Left colon (tissue), 2 donors: ENCODE results near the gene NANOS3. TPM values are rescaled to one million over a fixed set of nuclear protein-coding genes. Genes with fewer than 3 reads are reported as not detected.
"Not testable (repeated sequence)": the region's sequence is repeated elsewhere in the genome, so short reads cannot be mapped to it uniquely, and the experiment has no call there.

ENCODE experiments used
- ATAC-seq: fragments of 200-7000 bp; cut with Tn5 transposase; one replicate; pipeline ENCODE4 v1.9.1; 2020; ENCODE audit warnings: mild to moderate bottlenecking, moderate library complexity
- DNase-seq, 2 donors: peaks; one replicate each; pipeline ENCODE4 v3.0.0-alpha.2; 2020
- intact Hi-C, 2 donors: fragments of 100-400 bp; cut with DNase I in 1 of 2; cut with micrococcal nuclease in 1 of 2; formaldehyde crosslinking; loops; one replicate each; pipeline versions ENCODE4 v1.11.2 to v1.14.0; 2022; cut with DNase I, micrococcal nuclease
- total RNA-seq, 2 donors: library from RNA; stranded (reverse); fragmentation: NEBNext Ultra II Directional; extraction: Animal tissue kit (Norgen Biotek cat#: 25700); gene quantifications; one replicate each; pipeline ENCODE4 v1.2.1, GENCODE V29; 2021
- donor health status: DM: no; HTN: no; CAD: no.
- donor health status: DM: yes; HTN: yes; CAD: no.

Gene NANOS3
- total RNA-seq, 2 donors from 2014 or later: 0.56 TPM; not detected in 1

GRCh38 chr19:13842291-13843103 lies 34.4 kb upstream of the NANOS3 start:
- peak; percentile 85 to 87 for DNase-seq
- peak; percentile 10 for ATAC-seq
- intact Hi-C loops: no loop called here

- ATAC-seq: no peak
- peak; percentile 65 to 88 for DNase-seq
- intact Hi-C loops: no loop called here
Measured at GRCh38 chr19:13843104-13843921, 33.6 kb upstream of the NANOS3 start.

GRCh38 chr19:13844130-13844631 lies 32.8 kb upstream of the NANOS3 start:
- intact Hi-C loops: no loop called here
- ATAC-seq (no peak), DNase-seq (peak in 1 of 2 donors; percentile 63)

GRCh38 chr19:13846557-13847406 lies 30.2 kb upstream of the NANOS3 start:
- intact Hi-C loops: no loop called here
- ATAC-seq (peak; percentile 40), DNase-seq (peak; percentile 90 to 92)

- intact Hi-C loops: no loop called here
- DNase-seq (peak; percentile 94), ATAC-seq (peak; percentile 59)
Measured at GRCh38 chr19:13847407-13848339, 29.3 kb upstream of the NANOS3 start.

- intact Hi-C loops: no loop called here
- no peak for ATAC-seq
- no peak for DNase-seq
Measured at GRCh38 chr19:13848340-13848677, 28.6 kb upstream of the NANOS3 start.

- ATAC-seq (no peak), DNase-seq (no peak)
Measured at GRCh38 chr19:13848798-13849676, 27.9 kb upstream of the NANOS3 start.

GRCh38 chr19:13849991-13850909 lies 26.7 kb upstream of the NANOS3 start:
- ATAC-seq (peak; percentile 52), DNase-seq (peak; percentile 70 to 87)
- intact Hi-C loops: no loop called here

More at GRCh38 chr19:13848798-13849676, 27.9 kb upstream of the NANOS3 start:
- intact Hi-C loops: no loop called here

GRCh38 chr19:13850910-13851733 lies 25.8 kb upstream of the NANOS3 start:
- ATAC-seq (peak; percentile 25), DNase-seq (peak; percentile 79 to 89)
- intact Hi-C loops: no loop called here

- DNase-seq, ATAC-seq, intact Hi-C loops: not testable (repeated sequence)
Measured at GRCh38 chr19:13851734-13852114, 25.2 kb upstream of the NANOS3 start.

GRCh38 chr19:13852171-13852707 lies 24.7 kb upstream of the NANOS3 start:
- intact Hi-C loops, ATAC-seq: not testable (repeated sequence)

GRCh38 chr19:13856497-13856896 lies 20.4 kb upstream of the NANOS3 start:
- intact Hi-C loops: no loop called here
- no peak for DNase-seq
- peak; percentile 75 for ATAC-seq

More at GRCh38 chr19:13852171-13852707, 24.7 kb upstream of the NANOS3 start:
- DNase-seq: not testable (repeated sequence)

- no peak for DNase-seq
- intact Hi-C loops: no loop called here
- no peak for ATAC-seq
Measured at GRCh38 chr19:13859361-13859880, 17.5 kb upstream of the NANOS3 start.

GRCh38 chr19:13860679-13861391 lies 16.1 kb upstream of the NANOS3 start:
- intact Hi-C loops: loop anchor here (5.0 to 10.0 kb wide), 2 partner anchors 74 to 76 kb away; no protein-coding TSS in a partner anchor
- no peak for ATAC-seq
- DNase-seq: no peak
